ENCODE results near the gene STAT2.
"Not testable (repeated sequence)": the region's sequence is repeated elsewhere in the genome, so short reads cannot be mapped to it uniquely, and the experiment has no call there.

DNA sequence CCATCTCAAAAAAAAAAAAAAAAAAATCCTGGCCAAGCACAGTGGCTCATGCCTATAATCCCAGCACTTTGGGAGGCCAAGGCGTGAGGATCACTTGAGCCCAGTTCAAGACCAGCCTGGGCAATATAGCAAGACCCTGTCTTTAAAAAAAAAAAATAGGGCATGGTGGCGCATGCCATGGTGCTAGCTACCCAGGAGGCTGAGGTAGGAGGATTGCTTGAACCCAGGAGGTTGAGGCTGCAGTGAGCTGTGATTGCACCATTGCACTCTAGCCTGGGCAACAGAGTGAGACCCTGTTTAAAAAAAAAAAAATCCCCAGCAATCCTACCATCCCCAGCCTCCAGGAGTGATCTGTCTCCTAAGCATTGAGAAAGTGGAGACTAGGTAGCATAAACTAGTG is 17.6 kb downstream of the STAT2 start:
- TF ChIP-seq, protein P1, sequence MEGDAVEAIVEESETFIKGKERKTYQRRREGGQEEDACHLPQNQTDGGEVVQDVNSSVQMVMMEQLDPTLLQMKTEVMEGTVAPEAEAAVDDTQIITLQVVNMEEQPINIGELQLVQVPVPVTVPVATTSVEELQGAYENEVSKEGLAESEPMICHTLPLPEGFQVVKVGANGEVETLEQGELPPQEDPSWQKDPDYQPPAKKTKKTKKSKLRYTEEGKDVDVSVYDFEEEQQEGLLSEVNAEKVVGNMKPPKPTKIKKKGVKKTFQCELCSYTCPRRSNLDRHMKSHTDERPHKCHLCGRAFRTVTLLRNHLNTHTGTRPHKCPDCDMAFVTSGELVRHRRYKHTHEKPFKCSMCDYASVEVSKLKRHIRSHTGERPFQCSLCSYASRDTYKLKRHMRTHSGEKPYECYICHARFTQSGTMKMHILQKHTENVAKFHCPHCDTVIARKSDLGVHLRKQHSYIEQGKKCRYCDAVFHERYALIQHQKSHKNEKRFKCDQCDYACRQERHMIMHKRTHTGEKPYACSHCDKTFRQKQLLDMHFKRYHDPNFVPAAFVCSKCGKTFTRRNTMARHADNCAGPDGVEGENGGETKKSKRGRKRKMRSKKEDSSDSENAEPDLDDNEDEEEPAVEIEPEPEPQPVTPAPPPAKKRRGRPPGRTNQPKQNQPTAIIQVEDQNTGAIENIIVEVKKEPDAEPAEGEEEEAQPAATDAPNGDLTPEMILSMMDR (conservative IDR thresholded peaks at IDR 0.05): not testable (repeated sequence)
- TF ChIP-seq ZFX (IDR thresholded peaks at IDR 0.05): not testable (repeated sequence)

Data from C4-2B (cell line).